ENCODE measurements around the gene PIP4P1.

PIP4P1 gene

GRCh38 chr14:20489093-20489994 lies 28.1 kb upstream of the PIP4P1 start:
- CTCF ChIA-PET: interaction anchor here (0.7 to 1.8 kb wide), 8 partner anchors 10 to 202 kb away, joined by 3 to 5 read pairs (median 3); no protein-coding TSS in a partner anchor
- TF ChIP-seq CTCF (IDR thresholded peaks at IDR 0.05; ENCODE audit: control extremely low read depth, extremely low read depth, low read depth, missing control alignments): no peak
- peak; percentile 29 for DNase-seq (ENCODE audit: extremely low spot score)

GRCh38 chr14:20487396-20487725 lies 26.1 kb upstream of the PIP4P1 start:
- TF ChIP-seq CTCF (IDR thresholded peaks at IDR 0.05; ENCODE audit: control extremely low read depth, extremely low read depth, low read depth, missing control alignments): no peak
- no peak for DNase-seq (ENCODE audit: extremely low spot score)
- POLR2A ChIA-PET: interaction anchor here (1.3 kb wide), 1 partner anchor 18 kb away, joined by 4 read pairs; the partner anchor contains the start of gene PNP
- CTCF ChIA-PET: interaction anchor here (0.6 to 1.9 kb wide), 9 partner anchors 8 to 616 kb away, joined by 3 to 8 read pairs (median 4); partner anchors contain the start of gene PIP4P1

More at GRCh38 chr14:20489093-20489994, 28.1 kb upstream of the PIP4P1 start:
- POLR2A ChIA-PET: interaction anchor here (0.9 to 1.0 kb wide), 2 partner anchors 17 to 18 kb away, joined by 3 to 4 read pairs; no protein-coding TSS in a partner anchor

GRCh38 chr14:20486684-20487395 lies 25.6 kb upstream of the PIP4P1 start:
- ChIA-PET POLR2A (interaction anchor here (1.3 kb wide), 1 partner anchor 17 kb away, joined by 4 read pairs; the partner anchor contains the start of gene PNP), CTCF (interaction anchor here (0.6 to 1.9 kb wide), 7 partner anchors 10 to 616 kb away, joined by 3 to 8 read pairs (median 3); no protein-coding TSS in a partner anchor)
- no peak for DNase-seq (ENCODE audit: extremely low spot score)
- TF ChIP-seq CTCF (IDR thresholded peaks at IDR 0.05; ENCODE audit: control extremely low read depth, extremely low read depth, low read depth, missing control alignments): no peak

- no peak for DNase-seq (ENCODE audit: extremely low spot score)
- CTCF ChIA-PET: interaction anchor here (1.2 kb wide), 1 partner anchor 9 kb away, joined by 3 read pairs; no protein-coding TSS in a partner anchor
- TF ChIP-seq CTCF (IDR thresholded peaks at IDR 0.05; ENCODE audit: control extremely low read depth, extremely low read depth, low read depth, missing control alignments): no peak
- POLR2A ChIA-PET: no interaction called here
These were observed 24.7 kb upstream of the PIP4P1 start for GRCh38 chr14:20485900-20486299.

GRCh38 chr14:20482382-20482781 lies 21.1 kb upstream of the PIP4P1 start:
- CTCF ChIA-PET: interaction anchor here (0.8 to 1.1 kb wide), 2 partner anchors 11 to 19 kb away, joined by 3 to 5 read pairs; no protein-coding TSS in a partner anchor
- POLR2A ChIA-PET: no interaction called here
- no peak for DNase-seq (ENCODE audit: extremely low spot score)
- no peak for TF ChIP-seq CTCF (IDR thresholded peaks at IDR 0.05; ENCODE audit: control extremely low read depth, extremely low read depth, low read depth, missing control alignments)

GRCh38 chr14:20478894-20479293 lies 17.7 kb upstream of the PIP4P1 start:
- ChIA-PET POLR2A (interaction anchor here (1.5 kb wide), 1 partner anchor 17 kb away, joined by 6 read pairs; the partner anchor contains the start of gene PIP4P1), CTCF (interaction anchor here (1.3 kb wide), 1 partner anchor 9 kb away, joined by 4 read pairs; no protein-coding TSS in a partner anchor)
- DNase-seq (ENCODE audit: extremely low spot score): no peak
- no peak for TF ChIP-seq CTCF (IDR thresholded peaks at IDR 0.05; ENCODE audit: control extremely low read depth, extremely low read depth, low read depth, missing control alignments)
